ENCODE results near the gene GPSM3.

- TF ChIP-seq EZH2 (IDR thresholded peaks at IDR 0.05; ENCODE audit: insufficient read depth, poor library complexity, severe bottlenecking) = no peak
- no peak for TF ChIP-seq EZH2phosphoT487 (IDR thresholded peaks at IDR 0.05; ENCODE audit: insufficient read depth, low read depth)
These were observed 42.2 kb downstream of the GPSM3 start for GRCh38 chr6:32149932-32150870.

All from GM23248 (cell line).